ENCODE data around the gene PHACTR4.
"Not testable (repeated sequence)": the region's sequence is repeated elsewhere in the genome, so short reads cannot be mapped to it uniquely, and the experiment has no call there.

The PHACTR4 gene

DNA sequence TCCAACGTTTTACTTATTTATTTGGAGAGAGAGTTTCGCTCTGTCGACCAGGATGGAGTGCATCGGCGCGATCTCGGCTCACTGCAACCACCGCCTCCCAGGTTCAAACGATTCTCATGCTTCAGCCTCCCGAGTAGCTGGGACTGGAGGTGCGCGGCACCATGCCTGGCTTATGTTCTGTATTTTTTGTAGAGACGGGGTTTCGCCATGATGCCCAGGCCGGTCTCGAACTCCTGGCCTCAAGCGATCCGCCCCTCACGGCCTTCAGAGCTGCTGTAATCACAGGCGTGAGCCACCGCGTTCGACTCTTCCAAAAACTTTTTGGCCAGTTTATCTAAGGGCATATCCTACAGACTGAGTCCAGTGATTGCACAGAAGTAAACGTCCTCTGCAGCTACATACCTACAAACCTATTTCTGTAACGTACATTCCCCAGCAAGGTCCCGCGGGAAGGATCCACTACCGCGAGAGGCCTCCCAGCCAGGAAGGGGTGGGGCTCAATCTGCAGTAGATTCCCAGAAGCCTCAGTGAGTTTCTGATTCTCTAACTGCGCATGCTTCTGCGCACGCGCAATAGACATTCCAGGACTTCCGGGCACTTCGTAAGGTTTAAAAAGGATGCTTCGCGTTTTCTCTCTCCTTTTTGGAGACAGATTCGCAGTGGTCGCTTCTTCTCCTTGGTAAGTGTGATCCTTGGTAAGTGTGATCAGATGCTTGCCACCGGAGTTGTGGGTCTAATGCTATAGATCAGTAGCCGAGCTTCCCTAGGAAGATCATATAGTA is 136.1 kb downstream of the PHACTR4 start, which contains the start of gene RCC1:
RCC1 (plus strand) TSS at position 638 of the 782 bp plus-strand sequence. CDS start 23,824 bp downstream, outside the sequence.
- peak; percentile 90 to 95 for DNase-seq

DNA sequence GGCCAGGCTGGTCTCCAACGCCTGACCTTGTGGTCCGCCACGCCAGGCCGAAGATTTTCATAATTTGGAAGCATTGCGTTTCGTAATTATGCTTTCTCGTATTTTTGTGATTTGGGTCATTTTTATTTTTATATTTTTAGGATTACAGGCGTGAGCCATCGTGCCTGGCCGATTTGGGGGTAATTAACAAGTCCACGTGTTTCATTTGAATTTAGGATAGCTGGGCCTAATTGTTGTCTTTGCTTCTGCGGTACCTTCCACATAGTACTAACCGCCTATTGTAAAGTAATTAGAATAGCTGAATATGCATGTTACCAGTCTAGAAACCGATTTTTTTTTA is 137.3 kb downstream of the PHACTR4 start:
- DNase-seq: no peak

DNA sequence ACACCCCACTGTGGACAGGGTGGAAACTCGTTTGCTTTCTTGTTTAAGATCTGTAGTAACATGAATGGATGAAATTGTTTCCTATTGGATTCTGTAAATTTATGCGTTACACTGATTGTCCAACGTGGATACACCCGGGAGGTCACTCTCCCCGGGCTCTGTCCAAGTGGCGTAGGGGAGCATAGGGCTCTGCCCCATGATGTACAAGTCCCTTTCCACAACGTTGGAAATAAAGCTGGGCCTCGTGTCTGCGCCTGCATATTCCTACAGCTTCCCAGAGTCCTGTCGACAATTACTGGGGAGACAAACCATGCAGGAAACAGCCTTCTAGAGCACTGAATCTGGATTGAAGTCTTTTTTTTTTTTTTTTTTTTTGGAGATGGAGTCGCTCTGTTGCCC is 137.7 kb downstream of the PHACTR4 start:
- DNase-seq: no peak

DNA sequence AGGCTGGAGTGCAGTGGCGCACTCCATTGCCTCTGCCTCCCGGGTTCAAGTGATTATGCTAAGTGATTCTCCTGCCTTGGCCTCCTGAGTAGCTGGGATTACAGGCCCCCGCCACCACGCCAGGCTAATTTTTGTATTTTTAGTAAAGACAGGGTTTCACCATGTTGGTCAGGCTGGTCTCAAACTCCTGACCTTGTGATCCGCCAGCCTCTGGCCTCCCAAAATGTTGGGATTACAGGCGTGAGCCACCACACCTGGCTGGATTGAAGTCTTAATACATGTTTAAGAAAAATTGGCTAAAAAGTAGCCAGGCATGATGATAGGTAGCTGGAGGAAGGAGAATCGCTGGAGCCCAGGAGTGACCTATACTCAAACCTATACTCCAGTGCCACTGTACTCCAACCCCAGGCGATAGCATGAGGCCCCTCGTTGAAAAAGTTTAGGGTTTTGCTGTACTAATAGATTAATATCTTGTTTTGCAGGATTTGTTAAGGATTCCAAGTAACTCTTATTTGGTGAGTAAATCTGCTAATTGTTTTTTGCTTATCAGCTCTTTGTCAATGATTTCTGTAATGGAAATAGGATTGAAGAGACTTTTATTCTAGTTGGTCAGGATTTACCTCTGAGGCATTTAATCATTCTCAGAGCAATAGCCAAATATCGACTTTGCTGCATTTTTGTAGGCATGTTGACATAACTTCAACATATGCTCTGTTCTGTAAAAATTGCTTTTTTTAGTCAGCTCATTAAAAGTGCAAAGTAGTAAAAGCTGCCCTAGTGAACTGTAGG is 138.3 kb downstream of the PHACTR4 start:
- DNase-seq: no peak

DNA sequence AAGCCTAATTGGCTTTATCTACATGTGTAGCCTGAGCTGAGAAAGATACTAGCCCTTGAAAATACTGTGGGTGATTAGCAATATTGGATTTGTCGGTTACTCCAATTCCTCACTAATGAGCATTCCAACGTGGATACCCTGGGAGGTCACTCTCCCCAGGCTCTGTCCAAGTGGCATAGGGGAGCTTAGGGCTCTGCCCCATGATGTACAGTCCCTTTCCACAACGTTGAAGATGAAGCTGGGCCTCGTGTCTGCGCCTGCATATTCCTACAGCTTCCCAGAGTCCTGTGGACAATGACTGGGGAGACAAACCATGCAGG is 138.9 kb downstream of the PHACTR4 start:
- no peak for DNase-seq

DNA sequence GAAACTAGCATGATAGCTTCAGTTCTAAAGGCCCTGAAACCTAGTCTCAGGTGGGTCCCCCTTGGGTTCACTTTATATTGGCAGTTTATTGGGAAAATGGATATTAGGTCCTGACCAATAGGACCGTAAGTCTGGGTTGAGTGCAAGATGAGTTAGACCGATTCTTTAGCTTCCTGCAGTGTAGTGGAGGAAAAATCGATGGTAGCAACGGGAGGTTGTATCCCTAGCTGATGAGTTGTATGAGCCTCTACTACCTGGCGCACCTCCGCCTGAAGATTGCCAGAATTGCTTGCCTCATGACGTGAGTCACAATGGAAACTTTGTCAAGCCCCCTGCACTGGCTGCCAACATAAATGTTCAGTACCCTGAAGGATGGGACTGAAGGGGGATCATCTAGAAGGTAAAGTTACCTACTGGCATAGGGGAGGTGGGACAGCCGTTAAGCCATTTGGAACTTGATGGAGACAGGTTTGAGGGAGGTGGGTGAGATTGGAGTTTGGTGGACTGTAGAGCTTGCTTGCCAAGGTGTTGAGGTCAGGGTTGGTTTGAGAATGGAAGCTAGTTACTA is 140.2 kb downstream of the PHACTR4 start:
- no peak for DNase-seq

DNA sequence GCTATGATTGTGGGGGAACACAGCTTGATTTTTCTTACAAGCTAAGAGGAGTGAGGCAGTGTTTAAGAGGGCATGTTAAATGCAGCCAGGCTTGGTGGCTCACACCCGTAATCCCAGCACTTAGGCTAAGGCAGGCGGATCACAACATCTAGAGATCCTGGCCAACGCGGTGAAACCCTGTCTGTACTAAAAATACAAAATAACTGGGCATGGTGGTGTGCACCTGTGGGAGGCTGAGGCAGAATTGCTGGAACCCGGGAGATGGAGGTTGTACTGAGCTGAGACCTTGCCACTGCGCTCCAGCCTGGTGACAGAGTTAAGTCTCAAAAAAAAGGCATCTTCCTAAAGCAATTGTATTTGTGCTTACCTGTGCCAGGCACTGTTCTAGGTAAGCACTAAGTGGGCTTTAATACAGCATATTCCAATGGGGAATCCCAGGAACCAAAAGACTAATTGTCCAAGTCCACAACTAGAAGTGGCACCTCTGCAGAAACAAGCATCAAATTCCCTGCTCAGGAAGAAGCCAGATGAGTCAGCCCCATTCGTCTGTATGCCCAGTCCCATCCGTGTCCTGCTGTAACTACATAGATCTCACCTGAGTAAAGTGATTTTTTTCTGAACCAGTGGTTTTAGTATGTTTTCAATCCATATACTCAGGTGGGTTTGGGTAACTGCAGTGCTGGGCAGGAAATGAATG is 140.9 kb downstream of the PHACTR4 start:
- no peak for DNase-seq

DNA sequence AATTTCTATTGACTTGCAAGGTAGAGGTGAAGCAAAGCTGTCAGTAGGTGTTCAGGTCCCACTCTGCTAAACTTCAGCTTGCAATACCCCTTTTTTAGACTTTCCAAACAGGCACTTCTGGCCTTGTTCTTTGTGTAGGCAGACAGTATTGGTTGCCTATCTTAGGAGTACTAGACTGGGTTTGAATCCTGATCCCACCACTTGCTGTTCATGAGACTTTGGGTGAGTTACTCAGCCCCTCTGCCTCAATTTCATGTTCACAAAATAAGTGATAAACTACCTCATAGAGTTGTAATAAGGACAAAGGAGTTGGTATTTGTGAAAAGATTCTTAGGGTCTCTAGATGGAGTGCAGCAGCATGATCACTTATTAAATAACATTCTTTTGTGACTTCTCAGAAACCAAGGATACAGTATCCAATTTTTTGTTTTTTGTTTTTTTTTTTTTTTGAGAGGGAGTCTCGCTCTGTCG is 141.5 kb downstream of the PHACTR4 start:
- no peak for DNase-seq

DNA sequence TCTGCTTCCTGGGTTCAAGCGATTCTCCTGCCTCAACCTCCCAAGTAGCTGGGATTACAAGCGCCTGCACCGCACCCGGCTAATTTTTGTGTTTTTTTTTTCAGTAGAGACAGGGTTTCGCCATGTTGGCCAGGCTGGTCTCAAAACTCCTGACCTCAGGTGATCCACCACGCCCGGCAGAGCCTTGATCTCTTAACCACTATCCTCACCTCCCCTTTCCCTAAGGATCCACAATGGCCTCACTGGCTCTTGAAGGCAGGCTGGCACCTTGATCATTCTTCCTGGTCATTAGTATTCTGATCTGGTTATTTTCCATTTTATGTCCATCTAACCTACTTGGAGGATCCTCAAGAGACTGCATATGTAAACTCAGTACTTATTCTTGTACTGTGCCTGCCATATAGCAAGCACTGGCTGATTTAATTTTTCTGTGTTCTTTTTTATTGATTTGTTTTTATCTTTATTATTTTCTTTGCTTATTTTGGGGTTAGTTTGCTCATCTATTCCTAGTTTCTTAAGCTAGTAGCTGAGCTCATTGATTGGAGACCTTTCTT is 142.6 kb downstream of the PHACTR4 start:
- no peak for DNase-seq

DNA sequence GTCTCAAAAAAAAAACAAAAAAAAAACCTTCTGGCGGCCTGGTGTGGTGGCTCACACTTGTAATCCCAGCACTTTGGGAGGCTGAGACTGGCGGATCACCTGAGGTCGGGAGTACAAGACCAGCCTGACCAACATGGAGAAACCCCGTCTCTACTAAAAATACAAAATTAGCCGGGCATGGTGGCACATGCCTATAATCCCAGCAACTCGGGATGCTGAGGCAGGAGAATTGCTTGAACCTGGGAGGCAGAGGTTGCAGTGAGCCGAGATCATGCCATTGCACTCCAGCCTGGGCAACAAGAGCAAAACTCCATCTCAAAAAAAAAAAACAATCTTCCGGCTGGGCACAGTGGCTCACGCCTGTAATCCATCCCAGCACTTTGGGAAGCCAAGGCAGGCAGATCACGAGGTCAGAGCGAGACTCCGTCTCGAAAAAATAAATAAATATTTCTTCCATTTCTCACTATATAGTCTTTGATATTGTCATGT is 144.9 kb downstream of the PHACTR4 start:
- DNase-seq: not testable (repeated sequence)

DNA sequence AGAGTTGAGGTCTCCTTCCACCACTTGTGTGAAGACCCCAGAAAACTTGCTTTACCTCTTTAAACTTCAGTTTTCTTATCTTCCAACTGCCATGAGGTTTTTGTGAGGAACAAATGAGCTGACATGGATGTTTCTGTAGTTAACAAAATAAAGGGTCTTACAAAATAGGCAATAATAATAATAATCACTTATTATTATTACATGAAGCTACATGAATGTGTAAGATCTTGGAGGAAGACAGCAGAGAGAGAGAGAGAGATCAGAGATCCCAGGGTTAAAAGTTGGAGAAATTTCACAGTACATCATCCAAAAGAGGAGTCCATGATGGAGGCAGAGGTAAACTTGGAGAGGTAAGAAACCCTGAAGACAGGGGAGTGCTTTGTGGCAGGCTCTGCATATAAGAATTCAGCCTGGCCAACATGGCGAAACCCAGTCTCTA is 147.0 kb downstream of the PHACTR4 start:
- no peak for DNase-seq

DNA sequence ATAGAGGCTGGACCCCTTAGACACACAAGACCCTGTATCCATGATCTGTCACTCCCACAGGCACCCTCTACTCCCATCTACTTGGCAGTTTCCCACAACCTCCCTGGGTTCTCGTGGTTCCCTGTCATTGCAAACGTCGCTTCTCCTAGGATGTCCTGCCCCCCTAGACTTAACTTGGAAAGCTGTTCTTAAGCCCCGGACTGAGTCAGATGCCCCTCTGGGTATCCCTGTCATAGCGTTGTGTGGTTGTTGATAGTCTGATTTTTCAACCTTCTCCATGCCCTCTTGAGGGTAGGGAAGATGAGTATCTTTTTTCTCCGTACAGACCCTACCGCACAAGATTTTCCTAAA is 148.1 kb downstream of the PHACTR4 start:
- DNase-seq: no peak

DNA sequence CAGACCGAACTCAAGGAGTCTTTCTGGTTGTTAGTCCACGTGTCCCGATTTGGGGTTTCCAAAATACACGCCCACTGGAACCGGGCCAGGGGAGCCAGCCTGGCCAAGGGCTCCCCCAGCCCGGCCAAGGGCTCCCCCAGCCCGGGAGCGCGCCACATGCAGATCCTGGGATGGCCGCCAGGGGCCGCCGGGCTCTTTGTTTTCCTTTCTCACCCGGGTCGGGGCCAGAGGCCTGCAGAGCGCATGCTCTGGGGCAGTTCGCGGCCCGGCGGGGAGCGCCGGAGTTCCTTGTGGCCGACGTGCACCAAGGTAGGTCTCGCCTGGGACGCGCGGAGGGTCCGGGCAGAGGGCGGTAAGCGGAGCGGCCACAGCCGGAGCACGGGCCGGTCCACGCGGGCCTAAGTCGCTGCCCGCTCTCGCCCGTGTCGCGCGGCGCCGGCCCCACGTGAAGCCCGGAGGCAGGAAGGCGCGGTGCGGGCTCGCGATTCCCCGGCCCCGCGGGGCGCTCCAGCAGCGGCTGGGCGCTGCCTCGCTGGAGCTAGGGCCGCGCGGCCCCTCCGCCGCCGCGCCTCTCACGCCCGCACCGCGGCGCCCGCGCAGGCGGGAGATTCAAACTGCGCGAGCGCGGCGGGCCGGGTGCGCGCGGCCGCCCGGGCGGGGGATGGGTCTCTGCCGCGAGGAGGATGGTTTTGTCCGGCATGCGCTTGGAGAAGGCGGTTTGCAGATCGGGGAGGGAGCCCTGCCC is 148.6 kb downstream of the PHACTR4 start:
- peak; percentile 59 to 80 for DNase-seq

DNA sequence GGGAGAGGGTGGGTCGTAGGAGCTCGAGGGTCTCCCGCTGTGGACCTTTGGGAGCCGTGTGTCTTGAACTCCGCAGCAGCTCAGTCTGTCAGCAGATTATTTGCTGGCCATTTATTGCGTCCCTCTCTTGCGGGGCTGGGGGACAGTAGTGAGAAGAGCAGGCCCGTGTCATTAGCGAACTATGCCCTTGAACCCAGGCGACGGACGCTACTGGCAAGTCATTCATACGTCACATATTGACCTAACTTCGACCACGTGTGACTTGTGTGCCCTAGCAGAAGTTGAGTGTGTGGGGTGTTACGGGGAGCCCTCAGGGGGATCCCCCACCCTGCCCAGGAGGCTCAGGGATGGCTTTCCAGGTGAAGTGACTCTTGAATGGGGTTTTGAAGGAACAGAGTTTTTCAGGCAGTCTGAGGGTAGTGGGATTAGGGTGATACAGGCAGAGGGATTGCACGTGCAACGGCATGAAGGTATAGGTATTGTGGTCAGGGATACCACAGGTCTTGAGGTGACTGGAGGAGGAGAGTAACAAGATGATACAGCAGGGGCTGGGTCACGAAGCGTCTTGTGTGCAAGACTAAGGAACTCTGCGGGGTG is 149.3 kb downstream of the PHACTR4 start:
- DNase-seq: no peak

DNA sequence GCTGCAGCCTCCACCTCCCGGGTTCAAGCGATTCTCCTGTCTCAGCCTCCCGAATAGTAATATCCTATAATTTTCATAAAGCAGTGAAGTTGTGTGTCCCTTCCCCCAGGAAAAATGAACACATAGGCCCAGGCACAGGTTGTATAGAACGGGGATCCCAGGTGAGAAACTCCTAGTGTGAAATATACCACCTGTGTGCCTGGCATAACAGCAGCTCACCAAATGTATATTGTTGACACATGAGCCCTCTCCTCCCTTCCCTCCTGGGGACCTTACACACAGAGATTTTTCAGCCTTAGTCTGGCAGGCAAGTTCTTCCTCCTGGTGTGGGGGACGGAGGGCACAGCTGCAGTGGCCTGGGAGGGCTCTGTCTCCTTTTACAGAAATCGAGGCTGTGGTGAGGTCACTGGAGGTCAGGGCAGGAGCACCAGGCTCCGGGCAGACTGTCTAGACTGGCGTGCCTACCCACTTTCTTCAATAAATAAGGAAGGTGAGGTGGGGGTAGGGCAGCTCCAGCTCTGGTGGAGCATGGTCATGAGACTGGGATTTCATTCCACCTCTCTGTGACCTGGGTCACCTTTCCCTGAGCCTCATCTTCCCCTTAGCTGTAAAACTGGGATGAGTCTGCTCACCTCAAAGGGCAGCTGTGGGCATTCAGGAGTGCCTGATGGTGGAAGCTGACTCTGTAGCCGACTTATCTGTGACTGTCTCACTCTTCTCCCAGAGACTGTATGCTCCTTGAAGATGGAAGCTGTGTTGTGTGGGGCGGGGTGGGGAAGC is 150.6 kb downstream of the PHACTR4 start:
- DNase-seq: no peak

DNA sequence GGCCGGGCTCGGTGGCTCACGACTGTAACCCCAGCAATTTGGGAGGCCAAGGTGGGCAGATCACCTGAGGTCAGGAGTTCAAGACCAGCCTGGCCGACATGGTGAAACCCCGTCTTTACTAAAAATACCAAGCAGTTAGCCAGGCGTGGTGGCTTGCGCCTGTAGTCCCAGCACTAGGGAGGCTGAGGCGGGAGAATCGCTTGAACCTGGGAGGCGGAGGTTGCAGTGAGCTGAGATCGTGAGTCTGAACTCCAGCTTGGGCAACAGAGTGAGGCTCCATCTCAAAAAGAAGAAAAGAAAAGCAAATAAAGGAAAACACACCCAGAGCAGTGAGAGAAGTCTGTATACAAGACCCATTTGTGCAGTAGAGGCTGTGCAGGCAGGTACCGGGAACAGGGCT is 151.3 kb downstream of the PHACTR4 start:
- DNase-seq: not testable (repeated sequence)

DNA sequence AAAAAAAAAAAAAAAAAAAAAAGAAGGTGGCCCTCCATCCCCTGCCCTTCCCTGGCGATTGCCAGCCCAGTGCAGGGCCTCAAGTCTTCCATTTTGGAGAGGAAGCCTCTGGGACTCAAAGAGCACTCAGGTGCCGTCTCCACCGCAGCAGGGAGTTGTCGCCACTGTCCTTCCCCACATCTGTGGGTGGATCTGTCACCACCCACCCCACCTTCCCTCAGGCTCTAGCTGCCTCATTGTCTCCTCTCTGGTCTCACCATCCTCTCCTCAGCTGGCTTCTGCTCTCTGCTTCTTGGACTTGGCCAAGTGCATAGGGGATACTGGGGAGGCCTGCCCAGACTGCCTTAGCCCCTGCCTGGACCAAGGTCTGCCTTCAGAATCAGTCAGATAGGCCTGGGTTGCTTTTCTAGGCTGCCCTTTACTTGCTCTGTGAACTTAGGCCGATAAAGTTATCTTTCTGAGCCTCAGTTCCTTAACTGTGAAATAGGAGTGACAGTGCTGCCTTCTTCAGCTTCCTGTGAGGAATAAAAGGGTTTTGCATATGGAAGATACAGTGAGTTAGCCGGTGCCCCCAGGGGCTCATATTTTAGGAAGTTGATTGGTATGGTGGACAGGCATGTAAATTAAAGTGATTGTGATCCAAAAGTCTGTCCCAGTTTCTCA is 152.1 kb downstream of the PHACTR4 start:
- no peak for DNase-seq

DNA sequence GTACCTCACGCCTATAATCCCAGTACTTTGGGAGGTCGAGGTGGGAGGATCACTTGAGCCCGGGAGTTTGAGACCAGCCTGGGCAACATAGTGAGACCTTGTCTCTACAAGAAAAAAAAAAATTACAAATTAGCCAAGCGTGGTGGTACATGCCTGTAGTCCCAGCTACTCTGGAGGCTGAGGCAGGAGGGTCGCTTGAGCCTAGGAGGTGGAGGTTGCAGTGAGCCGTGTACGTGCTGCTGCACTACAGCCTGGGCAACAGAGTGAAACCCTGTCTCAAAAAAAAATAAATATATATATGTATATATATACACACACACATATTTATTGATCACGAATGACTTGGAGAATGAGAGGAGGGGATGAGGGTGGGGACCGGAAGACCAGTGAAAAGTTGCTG is 153.0 kb downstream of the PHACTR4 start:
- not testable (repeated sequence) for DNase-seq

DNA sequence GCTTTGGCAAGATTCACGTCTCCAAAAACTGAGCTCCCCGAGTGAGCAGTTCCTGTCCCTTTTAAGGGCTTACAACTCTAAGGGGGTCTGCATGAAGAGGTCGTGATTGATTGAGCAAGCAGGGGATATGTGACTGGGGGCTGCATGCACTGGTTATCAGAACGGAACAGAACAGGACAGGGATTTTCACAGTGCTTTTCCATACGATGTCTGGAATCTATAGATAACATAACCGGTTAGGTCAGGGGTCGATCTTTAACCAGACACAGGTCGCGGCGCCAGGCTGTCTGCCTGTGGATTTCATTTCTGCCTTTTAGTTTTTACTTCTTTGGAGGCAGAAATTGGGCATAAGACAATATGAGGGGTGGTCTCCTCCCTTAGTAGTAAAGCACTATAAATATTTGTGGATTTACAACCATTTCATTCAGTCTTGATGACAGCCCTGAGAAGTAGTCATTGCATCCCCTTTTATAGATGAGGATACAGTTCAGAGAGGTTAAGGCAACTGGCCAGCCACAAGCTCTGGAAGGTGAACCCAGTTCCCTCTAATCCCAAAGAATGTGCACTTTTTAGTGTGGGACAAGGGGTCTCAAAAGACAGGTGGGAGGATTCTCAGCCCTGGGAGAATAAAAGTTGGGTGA is 155.6 kb downstream of the PHACTR4 start:
- not testable (repeated sequence) for DNase-seq

DNA sequence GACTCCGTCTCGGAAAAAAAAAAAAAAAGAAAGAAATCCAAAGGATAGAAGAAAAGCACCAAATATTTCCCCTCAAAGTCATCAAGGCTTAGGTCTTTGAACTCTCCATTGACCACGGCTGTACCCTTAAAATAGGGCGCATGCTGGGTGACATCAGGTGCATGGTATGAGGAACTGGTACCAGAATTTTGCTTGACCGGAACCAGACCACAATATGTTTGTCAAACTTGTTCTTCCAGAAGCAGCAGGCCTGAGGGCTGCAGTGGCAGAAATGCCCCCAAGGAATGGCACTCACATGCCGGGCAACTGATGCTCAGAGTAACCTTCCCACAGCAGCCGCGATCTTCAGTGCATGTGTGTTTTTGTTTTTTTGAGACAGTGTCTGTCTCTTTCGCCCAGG is 157.3 kb downstream of the PHACTR4 start:
- no peak for DNase-seq
